SJSA1 (cell line): ENCODE results near the gene TBX2. TPM values are rescaled to one million over a fixed set of nuclear protein-coding genes. Genes with fewer than 3 reads are reported as not detected.
A peak's percentile ranks its signal among the peaks of the same experiment; 100 is the strongest.

Experiments
- DNase-seq, 2 experiments: peaks; one replicate each; pipeline ENCODE4 v3.0.0-alpha.2; 2015 to 2020; ENCODE audit warnings: low spot score in 2 of 2, low read depth in 1 of 2
- H3K27ac ChIP-seq: fragments of 250-450 bp; sonication (Bioruptor Pico); 2 replicates; pipeline ENCODE4 v1.5.1; 2020; ENCODE audit warnings: mild to moderate bottlenecking, moderate library complexity
- H3K27me3 ChIP-seq: fragments of 250-450 bp; sonication (Bioruptor Pico); replicated peaks from 2 replicates; pipeline ENCODE4 v1.5.1; 2020; ENCODE audit warnings: mild to moderate bottlenecking, moderate library complexity
- H3K36me3 ChIP-seq: fragments of 250-450 bp; sonication (Bioruptor Pico); 2 replicates; pipeline ENCODE4 v1.5.1; 2020; ENCODE audit warnings: mild to moderate bottlenecking
- H3K4me1 ChIP-seq: fragments of 250-450 bp; sonication (Bioruptor Pico); replicated peaks from 2 replicates; pipeline ENCODE4 v1.6.1; 2021; ENCODE audit warnings: mild to moderate bottlenecking
- H3K4me3 ChIP-seq: fragments of 250-450 bp; sonication (Bioruptor Pico); 2 replicates; pipeline ENCODE4 v1.5.1; 2020; ENCODE audit warnings: mild to moderate bottlenecking
- H3K9me3 ChIP-seq: fragments of 250-450 bp; sonication (Bioruptor Pico); replicated peaks from 2 replicates; pipeline ENCODE4 v1.5.1; 2020; ENCODE audit warnings: mild to moderate bottlenecking
- total RNA-seq: library from RNA; depleted of rRNA; stranded (reverse); fragments of >200 nt; shearing (Covaris generic); gene quantifications from 2 replicates; pipeline ENCODE4 v1.2.3, GENCODE V29; 2014

TBX2 gene
- total RNA-seq, 1 experiment from 2014 or later = 6.8 TPM

DNA sequence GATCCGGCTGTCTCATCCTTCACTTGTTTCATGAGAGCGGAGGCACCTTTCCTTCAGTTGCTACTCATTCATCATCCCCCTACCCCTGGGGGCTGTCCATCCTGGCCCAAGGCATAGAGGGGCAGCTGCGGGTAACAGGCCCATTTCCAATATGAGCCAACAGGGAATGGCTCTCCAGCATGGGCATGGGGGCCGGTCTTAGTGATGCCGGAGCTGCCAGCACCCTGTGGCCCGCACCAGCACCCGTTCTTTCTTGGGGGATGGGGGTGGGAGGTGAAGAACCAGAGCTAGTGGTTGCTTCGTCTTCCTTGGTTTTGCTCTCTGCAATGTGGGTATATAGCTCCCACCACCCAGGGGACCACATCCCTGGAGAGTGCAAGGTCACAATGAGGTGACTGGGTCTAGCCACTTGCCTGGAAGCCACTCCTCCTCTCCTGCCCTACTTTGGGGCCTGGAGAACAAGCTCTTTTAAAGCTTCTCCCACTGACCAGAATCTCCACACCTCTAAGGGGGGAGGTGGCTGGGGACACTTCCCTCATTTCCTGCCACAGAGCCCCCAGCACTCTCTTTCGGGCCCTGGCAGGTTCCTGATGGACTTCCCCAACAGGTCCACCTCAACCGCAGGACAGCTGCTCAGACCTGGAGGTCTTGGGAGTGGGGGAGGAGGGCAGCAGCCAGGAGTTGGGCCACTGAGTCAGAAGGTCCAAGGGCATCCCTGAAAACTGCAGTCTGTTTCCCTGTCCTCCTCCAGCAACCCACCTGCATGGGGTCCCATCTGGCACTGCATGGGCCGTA, 11.9 kb upstream of the TBX2 start:
- no peaks in the 10 kb centered on the region for H3K9me3 ChIP-seq
- H3K4me3 ChIP-seq = no peak overlapping the region
- DNase-seq = no peak
- H3K27ac ChIP-seq = no peak overlapping the region
- peaks cover 7% of the 10 kb centered on the region for H3K4me1 ChIP-seq
- no peaks in the 10 kb centered on the region for H3K27me3 ChIP-seq
- H3K36me3 ChIP-seq = no peaks in the 10 kb centered on the region

DNA sequence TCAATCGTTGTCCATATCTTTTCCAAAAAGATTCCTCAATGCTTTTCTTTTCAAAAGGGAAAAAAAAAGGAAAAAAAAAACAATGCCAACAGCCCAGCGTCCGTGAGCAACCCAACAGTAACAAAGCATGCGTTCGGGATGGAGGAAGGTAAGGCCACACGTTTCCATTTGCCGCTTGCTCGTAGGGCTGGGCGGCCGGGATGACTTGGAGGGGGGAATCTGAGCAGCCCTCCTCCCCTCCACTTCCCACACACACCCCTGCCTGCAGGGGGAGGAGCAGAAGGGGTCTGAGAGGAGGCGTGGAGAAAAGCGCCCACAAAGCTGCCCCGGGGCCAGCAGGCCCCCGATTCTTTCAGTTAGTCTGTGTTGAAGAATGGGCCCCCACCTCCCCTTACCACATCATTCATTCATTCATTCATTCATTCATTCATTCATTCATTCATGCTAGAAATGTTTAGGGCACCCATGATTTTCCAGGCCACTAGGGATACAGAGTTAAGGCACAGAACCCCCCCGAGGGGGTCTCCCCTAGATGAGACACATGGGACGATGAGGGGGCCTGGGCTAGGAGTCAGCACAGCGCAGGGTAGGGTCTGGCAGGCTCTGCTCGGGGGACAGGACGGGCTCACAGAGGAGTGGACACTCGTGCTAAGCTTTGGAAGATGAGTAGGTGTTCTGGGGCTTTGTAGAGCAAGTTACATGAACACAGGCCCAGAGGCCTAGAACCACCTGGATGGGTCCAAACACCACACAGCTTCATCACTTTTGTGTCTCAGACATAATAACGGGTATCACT, 10.9 kb upstream of the TBX2 start:
- no peak overlapping the region for H3K27ac ChIP-seq

DNA sequence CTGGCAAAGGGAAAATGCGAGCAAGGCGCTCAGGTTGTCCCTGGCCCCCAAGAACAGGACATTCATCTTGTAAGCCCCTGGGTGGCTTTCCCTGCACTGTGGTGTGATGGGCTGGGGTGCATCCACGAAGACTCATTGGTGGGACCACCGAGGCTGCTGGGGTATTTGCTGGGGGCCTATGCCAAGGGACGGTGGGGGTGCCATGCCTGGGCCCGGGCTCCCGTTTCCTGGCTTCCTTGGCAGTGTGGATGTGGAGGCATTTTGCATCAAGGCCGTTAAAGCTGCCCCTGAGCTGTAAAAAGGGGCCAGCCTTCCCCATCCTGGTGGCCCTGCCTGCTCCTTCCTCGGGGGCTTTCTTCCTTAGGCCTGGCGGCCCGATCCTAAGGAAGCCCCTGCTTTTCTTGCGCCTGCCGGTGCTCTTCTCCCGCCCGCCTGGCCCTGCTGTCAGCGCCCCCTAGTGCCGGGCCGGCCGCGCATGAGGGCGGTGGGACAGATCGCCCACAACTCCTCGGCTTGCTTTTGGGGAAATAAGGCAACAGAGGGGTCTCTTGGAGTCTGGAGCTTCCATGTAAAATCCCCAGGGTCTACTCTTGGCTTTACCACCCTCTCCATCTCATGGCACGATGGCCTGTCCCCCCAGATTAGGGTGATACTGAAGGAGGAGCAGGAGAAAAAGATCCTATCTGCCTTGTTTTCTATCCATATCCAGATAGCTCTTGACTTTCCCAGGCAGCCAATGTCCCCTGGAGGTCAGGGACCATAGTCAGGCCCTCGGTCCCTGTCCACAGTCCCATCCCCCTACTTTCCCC, 9.8 kb upstream of the TBX2 start:
- Histone ChIP-seq H3K27ac (no peak overlapping the region), H3K36me3 (no peaks in the 10 kb centered on the region), H3K4me1 (peaks cover 7% of the 10 kb centered on the region), H3K9me3 (no peaks in the 10 kb centered on the region), H3K4me3 (no peak overlapping the region), H3K27me3 (no peaks in the 10 kb centered on the region)
- peak in 1 of 2 experiments; percentile 70 for DNase-seq

More for the DNA sequence above, 10.9 kb upstream of the TBX2 start:
- Histone ChIP-seq H3K27me3 (no peaks in the 10 kb centered on the region), H3K4me3 (no peak overlapping the region), H3K36me3 (no peaks in the 10 kb centered on the region), H3K4me1 (peaks cover 7% of the 10 kb centered on the region), H3K9me3 (no peaks in the 10 kb centered on the region)
- DNase-seq = no peak

DNA sequence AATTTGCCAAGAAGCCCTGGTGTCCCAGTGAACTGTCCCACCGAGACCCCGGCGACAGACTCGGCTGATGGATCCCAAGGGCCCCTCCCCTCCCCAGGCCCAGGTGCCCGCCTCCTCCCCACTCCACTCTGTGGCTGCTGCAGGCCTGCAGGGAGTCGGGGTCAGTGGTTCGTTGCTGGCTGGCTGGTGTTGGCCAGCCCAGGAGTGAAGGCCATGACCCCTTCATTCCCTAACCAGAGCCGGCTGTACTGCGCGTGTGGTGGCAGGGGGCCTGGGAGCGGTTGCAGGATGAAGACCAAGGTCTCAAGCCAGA, 9.2 kb upstream of the TBX2 start:
- Histone ChIP-seq H3K9me3 (no peaks in the 10 kb centered on the region), H3K27ac (no peak overlapping the region)

GRCh38 chr17:61391595-61392291, 7.9 kb upstream of the TBX2 start:
- no peak overlapping the region for H3K4me3 ChIP-seq
- peaks cover 12% of the 10 kb centered on the region for H3K4me1 ChIP-seq
- no peak for DNase-seq
- peaks cover 2% of the 10 kb centered on the region; the same call in 1 of the 2 replicates for H3K36me3 ChIP-seq
- H3K27me3 ChIP-seq = no peaks in the 10 kb centered on the region
- H3K9me3 ChIP-seq = peaks cover 4% of the 10 kb centered on the region; the same call in 1 of the 2 replicates
- H3K27ac ChIP-seq = no peak overlapping the region

More for the DNA sequence above, 9.2 kb upstream of the TBX2 start:
- Histone ChIP-seq H3K36me3 (no peaks in the 10 kb centered on the region), H3K4me1 (peaks cover 7% of the 10 kb centered on the region), H3K27me3 (no peaks in the 10 kb centered on the region), H3K4me3 (no peak overlapping the region)
- no peak for DNase-seq

DNA sequence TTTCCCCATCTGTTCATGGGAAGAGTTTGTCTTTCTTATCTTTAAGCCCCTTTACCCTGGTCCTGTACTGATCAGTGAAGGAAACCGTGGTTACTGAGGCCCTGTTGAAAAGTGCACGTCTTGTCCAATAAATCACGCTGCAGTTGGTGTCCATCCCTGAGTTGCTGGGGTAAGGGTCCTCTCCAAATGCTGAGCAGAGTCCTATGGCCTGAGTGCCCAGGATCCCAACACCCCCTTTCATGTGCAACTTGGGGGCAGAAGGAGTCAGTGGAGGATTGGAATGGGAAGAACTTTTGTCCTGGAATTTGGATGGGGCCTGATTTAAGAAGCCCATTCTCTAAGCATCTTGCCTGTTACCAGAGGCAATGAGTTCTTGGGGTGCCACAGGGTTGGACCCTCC, 7.0 kb upstream of the TBX2 start:
- H3K27me3 ChIP-seq = no peaks in the 10 kb centered on the region
- no peak overlapping the region for H3K4me3 ChIP-seq
- peaks cover 6% of the 10 kb centered on the region; the same call in 1 of the 2 replicates for H3K36me3 ChIP-seq
- DNase-seq = no peak
- H3K9me3 ChIP-seq = peaks cover 6% of the 10 kb centered on the region; the same call in 1 of the 2 replicates
- H3K27ac ChIP-seq = no peak overlapping the region
- peaks cover 19% of the 10 kb centered on the region for H3K4me1 ChIP-seq

DNA sequence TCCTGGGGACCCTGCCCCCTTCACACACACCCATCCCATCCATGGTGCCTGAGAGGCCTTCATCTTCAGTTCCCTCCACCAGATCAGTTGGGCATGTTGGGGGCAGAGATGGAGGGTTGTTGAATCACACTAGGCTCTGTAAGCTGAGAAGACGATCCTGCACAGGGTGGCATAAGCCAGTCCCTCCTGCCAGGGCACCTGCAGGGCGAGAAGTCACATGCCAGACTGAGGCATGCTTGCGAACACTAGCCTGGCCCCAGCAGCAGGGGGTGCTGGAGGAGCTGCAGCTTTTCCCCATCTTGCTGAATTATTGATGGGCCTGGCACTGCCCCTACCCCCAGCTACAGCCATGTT, 6.1 kb upstream of the TBX2 start:
- Histone ChIP-seq H3K9me3 (peaks cover 6% of the 10 kb centered on the region; the same call in 1 of the 2 replicates), H3K4me1 (peaks cover 22% of the 10 kb centered on the region), H3K27ac (no peak overlapping the region), H3K27me3 (no peaks in the 10 kb centered on the region), H3K36me3 (peaks cover 6% of the 10 kb centered on the region; the same call in 1 of the 2 replicates), H3K4me3 (no peak overlapping the region)
- DNase-seq = no peak

- no peaks in the 10 kb centered on the region for H3K27me3 ChIP-seq
- no peak overlapping the region for H3K4me3 ChIP-seq
- no peak overlapping the region for H3K27ac ChIP-seq
- DNase-seq = no peak
- peaks cover 9% of the 10 kb centered on the region for H3K36me3 ChIP-seq
- peaks cover 8% of the 10 kb centered on the region for H3K9me3 ChIP-seq
- H3K4me1 ChIP-seq = peaks cover 28% of the 10 kb centered on the region
Observed at GRCh38 chr17:61393904-61394629, 5.6 kb upstream of the TBX2 start.

DNA sequence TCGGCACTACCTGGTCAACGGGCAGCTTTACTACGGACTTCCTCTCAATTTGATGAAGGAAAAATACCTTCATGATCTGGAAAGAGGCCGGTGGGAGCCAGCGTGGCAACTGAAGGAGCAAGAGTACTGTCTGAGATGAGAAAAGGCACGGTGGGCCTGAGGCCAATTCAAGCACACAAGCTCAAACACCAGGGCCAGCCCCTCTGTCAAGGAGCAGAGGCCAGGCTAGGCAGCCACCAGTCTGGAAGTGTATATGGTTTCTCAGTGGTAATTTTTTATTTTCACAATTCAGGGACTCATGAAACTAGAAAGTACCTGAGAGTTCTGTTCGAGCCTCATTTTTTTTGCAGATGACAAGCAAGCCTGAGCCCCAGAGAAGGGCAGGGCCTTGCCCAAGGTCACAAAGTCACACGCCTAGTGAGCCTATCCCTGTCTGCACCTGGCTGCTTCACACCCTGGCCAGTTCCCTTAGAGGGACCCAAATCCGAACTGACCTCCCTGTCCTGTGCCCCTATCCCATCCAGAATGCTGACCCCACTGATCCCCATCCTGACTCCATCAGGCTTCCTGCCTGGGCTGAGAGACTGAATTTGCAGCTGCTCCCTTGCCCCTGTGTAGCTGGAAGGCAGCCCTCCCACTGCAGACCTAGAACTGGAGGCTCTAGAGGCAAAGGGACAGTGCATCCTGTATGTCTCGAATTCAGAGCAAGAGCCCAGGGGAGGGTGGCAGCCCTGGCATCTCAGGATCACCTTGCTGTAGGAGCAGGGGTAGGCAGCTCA, 4.8 kb upstream of the TBX2 start:
- H3K36me3 ChIP-seq = peaks cover 12% of the 10 kb centered on the region
- peaks cover 10% of the 10 kb centered on the region for H3K9me3 ChIP-seq
- no peak for DNase-seq
- peaks cover 26% of the 10 kb centered on the region for H3K4me1 ChIP-seq
- no peak overlapping the region for H3K27ac ChIP-seq
- no peaks in the 10 kb centered on the region for H3K27me3 ChIP-seq
- H3K4me3 ChIP-seq = no peak overlapping the region

GRCh38 chr17:61395409-61395982, 4.1 kb upstream of the TBX2 start:
- Histone ChIP-seq H3K4me3 (no peak overlapping the region), H3K9me3 (peaks cover 10% of the 10 kb centered on the region), H3K27ac (no peak overlapping the region), H3K36me3 (peaks cover 12% of the 10 kb centered on the region), H3K27me3 (no peaks in the 10 kb centered on the region), H3K4me1 (peaks cover 23% of the 10 kb centered on the region)
- DNase-seq = no peak

DNA sequence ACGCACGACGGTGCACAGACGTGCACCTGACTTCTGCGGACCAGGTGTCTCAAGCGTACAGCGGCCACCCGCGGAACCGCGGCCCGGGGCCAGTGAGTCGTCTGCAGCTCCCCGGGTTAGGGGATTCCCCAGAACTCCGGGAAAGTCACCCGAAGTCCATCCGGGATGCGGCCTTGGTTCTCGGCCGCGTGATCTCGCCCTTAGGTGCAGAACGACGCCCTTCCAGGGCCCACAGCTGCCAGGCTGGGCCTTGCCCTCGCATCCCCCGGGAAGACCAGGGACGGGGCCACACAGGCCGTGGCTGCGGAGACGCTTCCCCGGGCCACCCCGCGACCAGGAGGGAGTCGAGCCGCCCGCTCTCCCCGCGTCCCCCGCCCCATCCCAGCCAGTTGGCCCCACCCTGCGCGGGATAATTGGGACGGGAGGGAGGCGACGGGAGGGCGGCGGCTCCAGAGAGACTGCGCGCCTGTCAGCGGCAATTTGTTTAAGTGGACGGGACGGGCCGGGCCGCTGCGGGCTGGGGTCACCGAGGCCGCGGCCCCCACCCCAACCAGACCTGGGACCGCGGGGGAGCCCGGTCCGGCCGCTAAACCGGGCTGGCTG, 3.6 kb upstream of the TBX2 start:
- Histone ChIP-seq H3K4me1 (peaks cover 28% of the 10 kb centered on the region), H3K4me3 (no peak overlapping the region)

More for the DNA sequence above, 3.6 kb upstream of the TBX2 start:
- no peak for DNase-seq
- H3K27ac ChIP-seq = no peak overlapping the region
- H3K9me3 ChIP-seq = peaks cover 10% of the 10 kb centered on the region
- peaks cover 12% of the 10 kb centered on the region for H3K36me3 ChIP-seq
- no peaks in the 10 kb centered on the region for H3K27me3 ChIP-seq
